ENCODE results near the gene ZNF438.

ZNF438 gene, protein sequence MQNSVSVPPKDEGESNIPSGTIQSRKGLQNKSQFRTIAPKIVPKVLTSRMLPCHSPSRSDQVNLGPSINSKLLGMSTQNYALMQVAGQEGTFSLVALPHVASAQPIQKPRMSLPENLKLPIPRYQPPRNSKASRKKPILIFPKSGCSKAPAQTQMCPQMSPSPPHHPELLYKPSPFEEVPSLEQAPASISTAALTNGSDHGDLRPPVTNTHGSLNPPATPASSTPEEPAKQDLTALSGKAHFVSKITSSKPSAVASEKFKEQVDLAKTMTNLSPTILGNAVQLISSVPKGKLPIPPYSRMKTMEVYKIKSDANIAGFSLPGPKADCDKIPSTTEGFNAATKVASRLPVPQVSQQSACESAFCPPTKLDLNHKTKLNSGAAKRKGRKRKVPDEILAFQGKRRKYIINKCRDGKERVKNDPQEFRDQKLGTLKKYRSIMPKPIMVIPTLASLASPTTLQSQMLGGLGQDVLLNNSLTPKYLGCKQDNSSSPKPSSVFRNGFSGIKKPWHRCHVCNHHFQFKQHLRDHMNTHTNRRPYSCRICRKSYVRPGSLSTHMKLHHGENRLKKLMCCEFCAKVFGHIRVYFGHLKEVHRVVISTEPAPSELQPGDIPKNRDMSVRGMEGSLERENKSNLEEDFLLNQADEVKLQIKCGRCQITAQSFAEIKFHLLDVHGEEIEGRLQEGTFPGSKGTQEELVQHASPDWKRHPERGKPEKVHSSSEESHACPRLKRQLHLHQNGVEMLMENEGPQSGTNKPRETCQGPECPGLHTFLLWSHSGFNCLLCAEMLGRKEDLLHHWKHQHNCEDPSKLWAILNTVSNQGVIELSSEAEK

DNA sequence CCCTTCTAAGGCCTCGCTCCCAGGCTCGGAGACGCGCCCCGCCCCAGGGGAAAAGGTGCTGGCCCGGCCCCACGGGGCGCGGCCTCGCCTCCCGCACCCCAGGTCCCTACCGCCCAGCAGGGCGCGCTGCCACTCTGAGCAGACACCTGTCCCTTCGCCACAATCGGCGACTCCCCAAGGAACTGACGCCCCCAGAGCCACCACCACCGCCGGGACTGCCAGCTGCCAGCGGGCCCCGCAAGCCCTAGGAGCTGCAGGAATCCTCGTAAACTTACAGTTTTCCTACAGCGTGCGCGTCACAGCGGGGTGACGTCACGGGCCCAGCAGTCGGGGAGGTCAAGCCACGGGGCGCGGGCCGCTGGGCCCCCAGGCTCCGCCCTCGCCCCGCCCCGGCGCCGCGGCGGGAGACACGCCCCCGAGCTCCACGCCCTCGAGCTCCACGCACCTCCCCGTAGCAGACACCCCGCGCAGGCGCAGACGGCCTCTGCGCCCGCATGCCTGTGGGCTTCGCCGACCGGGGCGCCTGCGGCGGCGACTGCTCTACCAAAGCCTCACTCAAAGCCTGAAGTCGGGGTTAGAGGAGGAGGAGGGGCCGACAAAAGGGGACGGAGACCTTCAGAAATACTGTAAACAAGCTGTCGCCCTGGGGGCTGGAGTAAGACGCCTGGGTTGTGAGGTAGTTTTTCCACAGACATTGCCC is at the start of gene ZNF438:
TSS of gene ZNF438 (minus strand) at position 308 of the 700 bp plus-strand sequence. CDS start 154,831 bp downstream, outside the sequence.
- TF ChIP-seq, protein P1, sequence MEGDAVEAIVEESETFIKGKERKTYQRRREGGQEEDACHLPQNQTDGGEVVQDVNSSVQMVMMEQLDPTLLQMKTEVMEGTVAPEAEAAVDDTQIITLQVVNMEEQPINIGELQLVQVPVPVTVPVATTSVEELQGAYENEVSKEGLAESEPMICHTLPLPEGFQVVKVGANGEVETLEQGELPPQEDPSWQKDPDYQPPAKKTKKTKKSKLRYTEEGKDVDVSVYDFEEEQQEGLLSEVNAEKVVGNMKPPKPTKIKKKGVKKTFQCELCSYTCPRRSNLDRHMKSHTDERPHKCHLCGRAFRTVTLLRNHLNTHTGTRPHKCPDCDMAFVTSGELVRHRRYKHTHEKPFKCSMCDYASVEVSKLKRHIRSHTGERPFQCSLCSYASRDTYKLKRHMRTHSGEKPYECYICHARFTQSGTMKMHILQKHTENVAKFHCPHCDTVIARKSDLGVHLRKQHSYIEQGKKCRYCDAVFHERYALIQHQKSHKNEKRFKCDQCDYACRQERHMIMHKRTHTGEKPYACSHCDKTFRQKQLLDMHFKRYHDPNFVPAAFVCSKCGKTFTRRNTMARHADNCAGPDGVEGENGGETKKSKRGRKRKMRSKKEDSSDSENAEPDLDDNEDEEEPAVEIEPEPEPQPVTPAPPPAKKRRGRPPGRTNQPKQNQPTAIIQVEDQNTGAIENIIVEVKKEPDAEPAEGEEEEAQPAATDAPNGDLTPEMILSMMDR (IDR thresholded peaks at IDR 0.05; ENCODE audit: borderline replicate concordance, extremely low read depth, low read length, poor library complexity, severe bottlenecking) = peak; percentile 86
- no peak for TF ChIP-seq EZH2 (IDR thresholded peaks at IDR 0.05; ENCODE audit: borderline replicate concordance, low read depth, low read length, severe bottlenecking)
- peak within 1 kb of the TSS; percentile 41 to 81 for H3K4me3 ChIP-seq (ENCODE audit: low read depth in 1 of 2, low read length in 2 of 2)
- no peaks in the 10 kb centered on the region for H4K20me1 ChIP-seq (ENCODE audit: insufficient read depth, low read length)
- H3K36me3 ChIP-seq (ENCODE audit: insufficient read depth, low read length) = no peaks in the 10 kb centered on the region
- H3K4me2 ChIP-seq (ENCODE audit: insufficient read depth, low read length) = peak within 1 kb of the TSS; percentile 87
- H3K79me2 ChIP-seq (ENCODE audit: insufficient read depth, low read length) = peaks cover 33% of the 10 kb centered on the region
- ATAC-seq (ENCODE audit: insufficient read depth, low read depth) (peak; percentile 76), DNase-seq (peak; percentile 95)
- H3K27me3 ChIP-seq (ENCODE audit: insufficient read depth, low read length, poor library complexity) = no peaks in the 10 kb centered on the region
- H2AFZ ChIP-seq (ENCODE audit: low read depth, low read length) = peak within 1 kb of the TSS; percentile 90
- H3K27ac ChIP-seq (ENCODE audit: low read length) = peak within 1 kb of the TSS; percentile 100
- H3K9me3 ChIP-seq (ENCODE audit: insufficient read depth, low read length, severe bottlenecking) = no peaks in the 10 kb centered on the region
- peaks cover 60% of the 10 kb centered on the region for H3K4me1 ChIP-seq (ENCODE audit: insufficient read depth, low read length)
- H3K9ac ChIP-seq (ENCODE audit: low read depth, low read length) = peak within 1 kb of the TSS; percentile 88

DNA sequence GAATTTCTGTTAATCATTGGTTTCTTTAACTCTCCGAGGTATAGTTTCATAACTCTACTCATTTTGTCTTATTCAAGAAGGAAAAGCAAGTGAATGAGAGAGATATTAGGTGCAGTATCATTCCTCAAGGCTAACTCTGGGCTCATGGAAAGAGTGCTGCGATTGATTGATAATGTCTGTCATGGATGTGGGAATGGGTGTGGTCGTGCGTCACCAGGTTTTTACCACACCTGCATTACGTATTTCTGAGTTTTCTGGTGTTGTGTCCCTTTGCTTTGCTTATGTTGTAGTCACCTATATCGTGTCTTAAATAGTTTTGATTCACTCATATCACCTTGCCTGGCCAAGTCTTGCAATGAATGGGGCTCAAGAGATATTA is 44.9 kb upstream of the ZNF438 start:
- Histone ChIP-seq H3K79me2 (ENCODE audit: insufficient read depth, low read length) (no peaks in the 10 kb centered on the region), H3K4me3 (ENCODE audit: low read depth in 1 of 2, low read length in 2 of 2) (no peak overlapping the region), H3K27ac (ENCODE audit: low read length) (no peak overlapping the region), H3K27me3 (ENCODE audit: insufficient read depth, low read length, poor library complexity) (no peaks in the 10 kb centered on the region), H4K20me1 (ENCODE audit: insufficient read depth, low read length) (no peaks in the 10 kb centered on the region), H3K9ac (ENCODE audit: low read depth, low read length) (no peak overlapping the region), H3K9me3 (ENCODE audit: insufficient read depth, low read length, severe bottlenecking) (no peaks in the 10 kb centered on the region), H3K4me2 (ENCODE audit: insufficient read depth, low read length) (no peak overlapping the region), H3K4me1 (ENCODE audit: insufficient read depth, low read length) (peaks cover 13% of the 10 kb centered on the region), H3K36me3 (ENCODE audit: insufficient read depth, low read length) (no peaks in the 10 kb centered on the region), H2AFZ (ENCODE audit: low read depth, low read length) (no peak overlapping the region)
- no peak for TF ChIP-seq EZH2 (IDR thresholded peaks at IDR 0.05; ENCODE audit: borderline replicate concordance, low read depth, low read length, severe bottlenecking)
- TF ChIP-seq, protein P1 (IDR thresholded peaks at IDR 0.05; ENCODE audit: borderline replicate concordance, extremely low read depth, low read length, poor library complexity, severe bottlenecking) = no peak
- no peak for ATAC-seq (ENCODE audit: insufficient read depth, low read depth)
- DNase-seq = no peak

DNA sequence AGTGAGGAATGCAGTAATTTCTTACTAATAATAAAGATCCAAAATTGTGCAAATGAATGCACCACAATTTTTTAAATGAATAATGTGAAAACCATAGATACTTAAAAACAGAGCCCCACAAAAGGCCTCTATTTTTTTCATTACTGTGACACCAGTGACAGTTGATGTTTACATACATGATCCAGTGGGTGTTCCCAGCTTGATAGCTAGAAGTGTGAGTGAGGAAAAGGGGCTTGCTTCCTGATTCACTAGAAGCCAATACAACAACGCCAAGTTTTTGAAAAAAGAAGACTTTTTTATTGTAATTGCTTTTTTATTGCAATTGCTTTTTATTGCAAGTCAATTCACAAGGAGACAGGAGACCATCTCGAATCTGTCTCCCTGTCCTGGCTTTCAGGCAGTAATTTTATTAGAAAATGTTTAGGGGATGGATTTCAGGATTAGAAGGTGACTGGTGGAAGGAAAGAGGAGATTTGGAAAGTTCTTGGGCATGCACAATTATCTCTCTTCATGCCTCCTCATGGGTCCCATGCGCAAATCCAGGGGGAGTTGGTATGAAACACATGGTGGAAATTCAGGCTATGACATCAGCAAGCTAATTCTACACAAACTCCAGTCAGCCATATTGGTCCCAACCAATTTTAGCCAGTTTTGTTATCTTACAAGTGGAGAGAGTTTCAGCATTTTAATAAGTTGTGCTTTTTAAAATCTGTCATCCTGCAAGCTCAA is 44.4 kb upstream of the ZNF438 start:
- H3K4me1 ChIP-seq (ENCODE audit: insufficient read depth, low read length) = peaks cover 19% of the 10 kb centered on the region
- no peak for TF ChIP-seq EZH2 (IDR thresholded peaks at IDR 0.05; ENCODE audit: borderline replicate concordance, low read depth, low read length, severe bottlenecking)
- TF ChIP-seq, protein P1 (IDR thresholded peaks at IDR 0.05; ENCODE audit: borderline replicate concordance, extremely low read depth, low read length, poor library complexity, severe bottlenecking) = no peak
- no peak overlapping the region for H3K4me3 ChIP-seq (ENCODE audit: low read depth in 1 of 2, low read length in 2 of 2)
- H3K4me2 ChIP-seq (ENCODE audit: insufficient read depth, low read length) = no peak overlapping the region
- H4K20me1 ChIP-seq (ENCODE audit: insufficient read depth, low read length) = no peaks in the 10 kb centered on the region
- H2AFZ ChIP-seq (ENCODE audit: low read depth, low read length) = no peak overlapping the region
- H3K79me2 ChIP-seq (ENCODE audit: insufficient read depth, low read length) = no peaks in the 10 kb centered on the region
- no peaks in the 10 kb centered on the region for H3K27me3 ChIP-seq (ENCODE audit: insufficient read depth, low read length, poor library complexity)
- H3K9ac ChIP-seq (ENCODE audit: low read depth, low read length) = no peak overlapping the region
- DNase-seq = no peak
- no peaks in the 10 kb centered on the region for H3K9me3 ChIP-seq (ENCODE audit: insufficient read depth, low read length, severe bottlenecking)
- no peaks in the 10 kb centered on the region for H3K36me3 ChIP-seq (ENCODE audit: insufficient read depth, low read length)
- ATAC-seq (ENCODE audit: insufficient read depth, low read depth) = no peak
- H3K27ac ChIP-seq (ENCODE audit: low read length) = no peak overlapping the region
